ENCODE measurements around the gene PTGER1. TPM values are rescaled to one million over a fixed set of nuclear protein-coding genes. Genes with fewer than 3 reads are reported as not detected.
A peak's percentile ranks its signal among the peaks of the same experiment; 100 is the strongest.

Gene PTGER1
- total and polyA plus RNA-seq, 2 of the 13 experiments (the other 11 are each of a cell fraction or from before 2014, with no cell fraction given): 0.13 TPM; not detected in 1

DNA sequence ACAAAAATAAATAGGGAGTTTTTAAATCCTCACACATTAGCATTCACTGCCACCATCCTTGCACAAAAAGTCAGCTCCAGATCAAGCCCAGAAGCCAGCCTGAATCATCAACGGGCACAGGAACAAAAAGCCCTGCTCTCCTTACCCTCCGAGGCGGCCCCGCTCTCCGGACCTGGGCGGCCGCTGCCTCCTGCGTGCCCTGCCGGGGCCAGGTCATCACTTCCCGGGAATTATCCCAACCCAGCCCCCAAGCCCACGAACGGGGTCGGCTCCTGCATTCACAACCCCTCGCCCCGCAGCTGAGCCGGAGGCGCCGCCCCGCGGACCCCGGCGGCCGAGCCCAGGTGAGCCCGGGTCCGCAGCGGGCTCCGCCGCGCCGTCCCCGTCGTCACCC, 42.3 kb upstream of the PTGER1 start (continued):
- TF ChIP-seq HNRNPLL (IDR thresholded peaks at IDR 0.05; ENCODE audit: low read depth, low read length, poor library complexity, severe bottlenecking) (no peak), DR1 (CRISPR knock-in tag; IDR thresholded peaks at IDR 0.05) (no peak), HNRNPL (IDR thresholded peaks at IDR 0.05; ENCODE audit: low read depth, low read length) (no peak), SALL2 (CRISPR knock-in tag; IDR thresholded peaks at IDR 0.05) (no peak), TGIF2 (CRISPR knock-in tag; IDR thresholded peaks at IDR 0.05) (0 out of 2 replicates have a peak, but pooled peaks have one; percentile 34), PCBP2 (optimal IDR thresholded peaks at IDR 0.05; ENCODE audit: low read depth, low read length, poor library complexity, severe bottlenecking) (no peak), CCAR2 (optimal IDR thresholded peaks at IDR 0.05; ENCODE audit: low read depth, low read length) (no peak), ZNF879 (CRISPR knock-in tag; IDR thresholded peaks at IDR 0.05) (peak; percentile 70; the same call in 1 of the 2 replicates), ZNF264 (CRISPR knock-in tag; IDR thresholded peaks at IDR 0.05) (no peak; the same call in 1 of the 2 replicates), TRIM24 (CRISPR knock-in tag; IDR thresholded peaks at IDR 0.05) (no peak), ZBTB7B (CRISPR knock-in tag; IDR thresholded peaks at IDR 0.05) (no peak)
- TF ChIP-seq, protein P1, sequence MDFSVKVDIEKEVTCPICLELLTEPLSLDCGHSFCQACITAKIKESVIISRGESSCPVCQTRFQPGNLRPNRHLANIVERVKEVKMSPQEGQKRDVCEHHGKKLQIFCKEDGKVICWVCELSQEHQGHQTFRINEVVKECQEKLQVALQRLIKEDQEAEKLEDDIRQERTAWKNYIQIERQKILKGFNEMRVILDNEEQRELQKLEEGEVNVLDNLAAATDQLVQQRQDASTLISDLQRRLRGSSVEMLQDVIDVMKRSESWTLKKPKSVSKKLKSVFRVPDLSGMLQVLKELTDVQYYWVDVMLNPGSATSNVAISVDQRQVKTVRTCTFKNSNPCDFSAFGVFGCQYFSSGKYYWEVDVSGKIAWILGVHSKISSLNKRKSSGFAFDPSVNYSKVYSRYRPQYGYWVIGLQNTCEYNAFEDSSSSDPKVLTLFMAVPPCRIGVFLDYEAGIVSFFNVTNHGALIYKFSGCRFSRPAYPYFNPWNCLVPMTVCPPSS (IDR thresholded peaks at IDR 0.05): no peak
- TF ChIP-seq, protein P2, sequence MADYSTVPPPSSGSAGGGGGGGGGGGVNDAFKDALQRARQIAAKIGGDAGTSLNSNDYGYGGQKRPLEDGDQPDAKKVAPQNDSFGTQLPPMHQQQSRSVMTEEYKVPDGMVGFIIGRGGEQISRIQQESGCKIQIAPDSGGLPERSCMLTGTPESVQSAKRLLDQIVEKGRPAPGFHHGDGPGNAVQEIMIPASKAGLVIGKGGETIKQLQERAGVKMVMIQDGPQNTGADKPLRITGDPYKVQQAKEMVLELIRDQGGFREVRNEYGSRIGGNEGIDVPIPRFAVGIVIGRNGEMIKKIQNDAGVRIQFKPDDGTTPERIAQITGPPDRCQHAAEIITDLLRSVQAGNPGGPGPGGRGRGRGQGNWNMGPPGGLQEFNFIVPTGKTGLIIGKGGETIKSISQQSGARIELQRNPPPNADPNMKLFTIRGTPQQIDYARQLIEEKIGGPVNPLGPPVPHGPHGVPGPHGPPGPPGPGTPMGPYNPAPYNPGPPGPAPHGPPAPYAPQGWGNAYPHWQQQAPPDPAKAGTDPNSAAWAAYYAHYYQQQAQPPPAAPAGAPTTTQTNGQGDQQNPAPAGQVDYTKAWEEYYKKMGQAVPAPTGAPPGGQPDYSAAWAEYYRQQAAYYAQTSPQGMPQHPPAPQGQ (CRISPR knock-in tag; IDR thresholded peaks at IDR 0.05; ENCODE audit: borderline replicate concordance): no peak
- TF ChIP-seq, protein P3, sequence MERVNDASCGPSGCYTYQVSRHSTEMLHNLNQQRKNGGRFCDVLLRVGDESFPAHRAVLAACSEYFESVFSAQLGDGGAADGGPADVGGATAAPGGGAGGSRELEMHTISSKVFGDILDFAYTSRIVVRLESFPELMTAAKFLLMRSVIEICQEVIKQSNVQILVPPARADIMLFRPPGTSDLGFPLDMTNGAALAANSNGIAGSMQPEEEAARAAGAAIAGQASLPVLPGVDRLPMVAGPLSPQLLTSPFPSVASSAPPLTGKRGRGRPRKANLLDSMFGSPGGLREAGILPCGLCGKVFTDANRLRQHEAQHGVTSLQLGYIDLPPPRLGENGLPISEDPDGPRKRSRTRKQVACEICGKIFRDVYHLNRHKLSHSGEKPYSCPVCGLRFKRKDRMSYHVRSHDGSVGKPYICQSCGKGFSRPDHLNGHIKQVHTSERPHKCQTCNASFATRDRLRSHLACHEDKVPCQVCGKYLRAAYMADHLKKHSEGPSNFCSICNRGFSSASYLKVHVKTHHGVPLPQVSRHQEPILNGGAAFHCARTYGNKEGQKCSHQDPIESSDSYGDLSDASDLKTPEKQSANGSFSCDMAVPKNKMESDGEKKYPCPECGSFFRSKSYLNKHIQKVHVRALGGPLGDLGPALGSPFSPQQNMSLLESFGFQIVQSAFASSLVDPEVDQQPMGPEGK (CRISPR knock-in tag; IDR thresholded peaks at IDR 0.05): no peak
- TF ChIP-seq, protein P4, sequence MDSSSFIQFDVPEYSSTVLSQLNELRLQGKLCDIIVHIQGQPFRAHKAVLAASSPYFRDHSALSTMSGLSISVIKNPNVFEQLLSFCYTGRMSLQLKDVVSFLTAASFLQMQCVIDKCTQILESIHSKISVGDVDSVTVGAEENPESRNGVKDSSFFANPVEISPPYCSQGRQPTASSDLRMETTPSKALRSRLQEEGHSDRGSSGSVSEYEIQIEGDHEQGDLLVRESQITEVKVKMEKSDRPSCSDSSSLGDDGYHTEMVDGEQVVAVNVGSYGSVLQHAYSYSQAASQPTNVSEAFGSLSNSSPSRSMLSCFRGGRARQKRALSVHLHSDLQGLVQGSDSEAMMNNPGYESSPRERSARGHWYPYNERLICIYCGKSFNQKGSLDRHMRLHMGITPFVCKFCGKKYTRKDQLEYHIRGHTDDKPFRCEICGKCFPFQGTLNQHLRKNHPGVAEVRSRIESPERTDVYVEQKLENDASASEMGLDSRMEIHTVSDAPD (CRISPR knock-in tag; IDR thresholded peaks at IDR 0.05): no peak
- TF ChIP-seq, protein P5, sequence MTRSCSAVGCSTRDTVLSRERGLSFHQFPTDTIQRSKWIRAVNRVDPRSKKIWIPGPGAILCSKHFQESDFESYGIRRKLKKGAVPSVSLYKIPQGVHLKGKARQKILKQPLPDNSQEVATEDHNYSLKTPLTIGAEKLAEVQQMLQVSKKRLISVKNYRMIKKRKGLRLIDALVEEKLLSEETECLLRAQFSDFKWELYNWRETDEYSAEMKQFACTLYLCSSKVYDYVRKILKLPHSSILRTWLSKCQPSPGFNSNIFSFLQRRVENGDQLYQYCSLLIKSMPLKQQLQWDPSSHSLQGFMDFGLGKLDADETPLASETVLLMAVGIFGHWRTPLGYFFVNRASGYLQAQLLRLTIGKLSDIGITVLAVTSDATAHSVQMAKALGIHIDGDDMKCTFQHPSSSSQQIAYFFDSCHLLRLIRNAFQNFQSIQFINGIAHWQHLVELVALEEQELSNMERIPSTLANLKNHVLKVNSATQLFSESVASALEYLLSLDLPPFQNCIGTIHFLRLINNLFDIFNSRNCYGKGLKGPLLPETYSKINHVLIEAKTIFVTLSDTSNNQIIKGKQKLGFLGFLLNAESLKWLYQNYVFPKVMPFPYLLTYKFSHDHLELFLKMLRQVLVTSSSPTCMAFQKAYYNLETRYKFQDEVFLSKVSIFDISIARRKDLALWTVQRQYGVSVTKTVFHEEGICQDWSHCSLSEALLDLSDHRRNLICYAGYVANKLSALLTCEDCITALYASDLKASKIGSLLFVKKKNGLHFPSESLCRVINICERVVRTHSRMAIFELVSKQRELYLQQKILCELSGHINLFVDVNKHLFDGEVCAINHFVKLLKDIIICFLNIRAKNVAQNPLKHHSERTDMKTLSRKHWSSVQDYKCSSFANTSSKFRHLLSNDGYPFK (CRISPR knock-in tag; IDR thresholded peaks at IDR 0.05; ENCODE audit: borderline replicate concordance): 0 out of 2 replicates have a peak, but pooled peaks have one; percentile 4
- TF ChIP-seq, protein P6, sequence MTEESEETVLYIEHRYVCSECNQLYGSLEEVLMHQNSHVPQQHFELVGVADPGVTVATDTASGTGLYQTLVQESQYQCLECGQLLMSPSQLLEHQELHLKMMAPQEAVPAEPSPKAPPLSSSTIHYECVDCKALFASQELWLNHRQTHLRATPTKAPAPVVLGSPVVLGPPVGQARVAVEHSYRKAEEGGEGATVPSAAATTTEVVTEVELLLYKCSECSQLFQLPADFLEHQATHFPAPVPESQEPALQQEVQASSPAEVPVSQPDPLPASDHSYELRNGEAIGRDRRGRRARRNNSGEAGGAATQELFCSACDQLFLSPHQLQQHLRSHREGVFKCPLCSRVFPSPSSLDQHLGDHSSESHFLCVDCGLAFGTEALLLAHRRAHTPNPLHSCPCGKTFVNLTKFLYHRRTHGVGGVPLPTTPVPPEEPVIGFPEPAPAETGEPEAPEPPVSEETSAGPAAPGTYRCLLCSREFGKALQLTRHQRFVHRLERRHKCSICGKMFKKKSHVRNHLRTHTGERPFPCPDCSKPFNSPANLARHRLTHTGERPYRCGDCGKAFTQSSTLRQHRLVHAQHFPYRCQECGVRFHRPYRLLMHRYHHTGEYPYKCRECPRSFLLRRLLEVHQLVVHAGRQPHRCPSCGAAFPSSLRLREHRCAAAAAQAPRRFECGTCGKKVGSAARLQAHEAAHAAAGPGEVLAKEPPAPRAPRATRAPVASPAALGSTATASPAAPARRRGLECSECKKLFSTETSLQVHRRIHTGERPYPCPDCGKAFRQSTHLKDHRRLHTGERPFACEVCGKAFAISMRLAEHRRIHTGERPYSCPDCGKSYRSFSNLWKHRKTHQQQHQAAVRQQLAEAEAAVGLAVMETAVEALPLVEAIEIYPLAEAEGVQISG (CRISPR knock-in tag; IDR thresholded peaks at IDR 0.05): no peak
